ENCODE measurements around the gene ALOX12.

The ALOX12 gene

DNA sequence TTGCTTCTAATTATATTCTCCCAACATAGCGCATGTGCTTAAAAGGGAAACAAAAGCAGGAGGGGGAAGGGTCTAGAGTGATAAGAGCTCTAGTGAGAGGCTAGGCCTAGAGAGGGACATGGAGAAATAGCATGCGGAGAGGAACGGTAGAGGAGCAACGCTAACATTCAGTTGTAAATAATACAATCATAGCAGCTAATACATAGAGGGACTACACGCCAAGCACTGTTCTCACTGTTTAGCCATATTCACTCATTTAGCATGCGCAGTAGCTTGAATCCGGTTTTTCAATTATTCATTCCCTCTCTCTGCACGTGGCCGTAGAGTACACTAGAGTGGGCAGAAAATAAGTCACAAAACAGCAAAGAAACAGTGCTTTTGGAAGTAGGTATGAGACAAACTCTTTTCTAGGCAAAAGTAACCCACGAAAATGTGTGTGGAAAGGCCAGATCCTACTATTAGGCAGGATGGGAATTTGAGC lies 1.7 kb upstream of the ALOX12 start:
- DNase-seq (ENCODE audit: low spot score), result no peak
- Histone ChIP-seq H3K4me3 (no peak overlapping the region), H3K27ac (no peak overlapping the region)
- TF ChIP-seq, protein P1, sequence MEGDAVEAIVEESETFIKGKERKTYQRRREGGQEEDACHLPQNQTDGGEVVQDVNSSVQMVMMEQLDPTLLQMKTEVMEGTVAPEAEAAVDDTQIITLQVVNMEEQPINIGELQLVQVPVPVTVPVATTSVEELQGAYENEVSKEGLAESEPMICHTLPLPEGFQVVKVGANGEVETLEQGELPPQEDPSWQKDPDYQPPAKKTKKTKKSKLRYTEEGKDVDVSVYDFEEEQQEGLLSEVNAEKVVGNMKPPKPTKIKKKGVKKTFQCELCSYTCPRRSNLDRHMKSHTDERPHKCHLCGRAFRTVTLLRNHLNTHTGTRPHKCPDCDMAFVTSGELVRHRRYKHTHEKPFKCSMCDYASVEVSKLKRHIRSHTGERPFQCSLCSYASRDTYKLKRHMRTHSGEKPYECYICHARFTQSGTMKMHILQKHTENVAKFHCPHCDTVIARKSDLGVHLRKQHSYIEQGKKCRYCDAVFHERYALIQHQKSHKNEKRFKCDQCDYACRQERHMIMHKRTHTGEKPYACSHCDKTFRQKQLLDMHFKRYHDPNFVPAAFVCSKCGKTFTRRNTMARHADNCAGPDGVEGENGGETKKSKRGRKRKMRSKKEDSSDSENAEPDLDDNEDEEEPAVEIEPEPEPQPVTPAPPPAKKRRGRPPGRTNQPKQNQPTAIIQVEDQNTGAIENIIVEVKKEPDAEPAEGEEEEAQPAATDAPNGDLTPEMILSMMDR (IDR thresholded peaks at IDR 0.05), result no peak

DNA sequence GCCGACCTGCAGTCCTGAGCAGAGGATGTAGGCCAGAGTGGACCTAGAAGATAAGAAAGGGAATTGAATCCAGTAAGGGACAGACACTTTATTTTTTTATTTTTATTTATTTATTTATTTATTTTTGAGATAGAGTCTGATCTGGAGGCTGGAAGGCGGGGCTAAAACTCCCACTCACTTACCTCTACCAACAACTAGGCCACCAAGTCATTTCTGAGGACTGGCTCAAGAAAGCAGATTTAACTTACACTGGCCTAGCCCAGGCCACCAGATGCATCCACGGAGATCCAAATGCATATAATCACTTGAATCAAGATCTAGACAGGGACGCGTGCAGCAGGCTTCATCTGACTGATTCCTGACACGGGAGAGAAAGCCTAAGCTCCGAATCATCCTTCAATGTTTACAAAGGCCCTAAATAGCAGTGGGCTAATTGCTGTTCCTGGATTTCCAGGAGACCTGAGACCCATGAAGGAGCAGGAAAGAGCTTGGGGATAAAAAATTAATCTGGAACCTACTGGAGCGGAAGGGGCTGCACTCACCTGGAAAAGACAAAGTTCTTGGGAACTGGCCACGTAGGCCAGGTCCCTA lies 1.1 kb upstream of the ALOX12 start:
- no peak for DNase-seq (ENCODE audit: low spot score)
- H3K4me3 ChIP-seq, result no peak overlapping the region
- TF ChIP-seq, protein P1 (IDR thresholded peaks at IDR 0.05), result no peak
- no peak overlapping the region for H3K27ac ChIP-seq

DNA sequence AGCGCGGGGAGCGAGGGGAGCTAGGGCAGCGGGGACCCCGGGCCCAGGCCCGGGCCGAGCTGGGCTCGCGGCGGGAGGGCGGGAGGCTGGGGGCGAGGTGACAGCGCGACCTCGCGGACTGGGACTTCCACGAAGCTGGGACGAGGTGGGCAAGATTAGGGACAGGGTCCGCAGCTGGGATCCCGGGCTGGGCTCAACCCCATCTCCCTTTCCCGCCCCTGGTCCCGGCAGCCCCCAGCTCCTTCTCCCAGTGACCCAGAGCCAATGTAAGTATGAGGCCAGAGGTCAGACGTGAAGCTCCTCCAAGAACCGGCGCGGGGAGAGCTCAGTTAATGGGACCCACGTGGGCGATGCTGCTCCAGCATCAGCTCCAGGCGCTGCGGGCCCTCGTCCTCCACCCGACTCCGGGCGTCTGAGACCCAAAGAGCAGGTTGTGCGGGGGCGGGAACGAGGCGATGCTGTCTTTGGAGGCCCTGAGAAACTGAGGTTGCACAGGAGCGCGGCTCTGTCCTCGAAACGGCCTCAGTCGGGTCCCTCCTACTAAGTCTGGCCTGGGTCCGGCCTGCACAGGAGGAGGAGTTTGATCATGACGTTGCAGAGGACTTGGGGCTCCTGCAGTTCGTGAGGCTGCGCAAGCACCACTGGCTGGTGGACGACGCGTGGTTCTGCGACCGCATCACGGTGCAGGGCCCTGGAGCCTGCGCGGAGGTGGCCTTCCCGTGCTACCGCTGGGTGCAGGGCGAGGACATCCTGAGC lies 585 bp downstream of the ALOX12 start:
- no peak for DNase-seq (ENCODE audit: low spot score)
- H3K4me3 ChIP-seq, result peak overlapping the region; percentile 72
- no peak overlapping the region for H3K27ac ChIP-seq
- TF ChIP-seq, protein P1 (IDR thresholded peaks at IDR 0.05), result no peak

DNA sequence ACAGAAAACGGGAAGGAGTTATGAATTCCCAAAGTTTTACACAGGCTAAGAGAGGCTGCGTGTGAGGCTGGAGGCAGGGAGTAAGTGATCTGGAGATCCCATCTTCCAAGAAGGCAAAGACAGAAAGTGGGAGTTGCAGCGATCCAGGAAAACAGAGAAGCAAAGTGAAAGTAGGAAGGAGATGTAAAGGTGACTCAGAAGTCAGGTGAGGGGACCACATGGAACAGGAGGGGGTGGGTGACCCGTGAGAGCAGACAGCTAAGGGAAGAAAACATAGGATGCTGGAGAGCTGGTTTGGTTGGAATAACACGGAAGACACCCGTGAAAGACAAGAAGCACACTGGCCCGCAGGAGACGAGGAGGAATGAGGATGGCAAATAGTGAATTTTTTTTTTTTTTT lies 1.3 kb downstream of the ALOX12 start:
- TF ChIP-seq, protein P1 (IDR thresholded peaks at IDR 0.05), result no peak
- H3K4me3 ChIP-seq, result no peak overlapping the region
- DNase-seq (ENCODE audit: low spot score), result no peak
- no peak overlapping the region for H3K27ac ChIP-seq

DNA sequence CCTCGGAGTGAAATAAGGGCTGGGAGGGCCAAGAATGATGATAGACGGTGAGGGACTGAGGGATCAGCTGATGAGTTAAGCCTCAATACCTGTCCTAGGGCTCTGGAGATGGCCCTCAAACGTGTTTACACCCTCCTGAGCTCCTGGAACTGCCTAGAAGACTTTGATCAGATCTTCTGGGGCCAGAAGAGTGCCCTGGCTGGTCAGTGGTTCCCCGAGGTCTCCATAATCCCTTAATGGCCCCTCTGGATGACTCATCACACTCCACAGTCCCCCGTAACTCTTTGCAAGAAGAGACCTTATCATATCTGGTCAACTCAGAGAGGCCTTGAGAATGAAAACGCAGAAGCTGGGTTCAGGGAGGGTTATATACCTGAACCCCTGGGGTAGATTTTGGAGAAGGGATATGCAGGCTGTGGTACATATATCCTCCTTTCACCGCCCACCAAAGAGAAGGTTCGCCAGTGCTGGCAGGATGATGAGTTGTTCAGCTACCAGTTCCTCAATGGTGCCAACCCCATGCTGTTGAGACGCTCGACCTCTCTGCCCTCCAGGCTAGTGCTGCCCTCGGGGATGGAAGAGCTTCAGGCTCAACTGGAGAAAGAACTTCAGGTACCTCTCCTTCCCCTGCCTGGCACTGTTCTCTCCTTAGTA lies 3.1 kb downstream of the ALOX12 start:
- no peak overlapping the region for H3K27ac ChIP-seq
- no peak overlapping the region for H3K4me3 ChIP-seq
- TF ChIP-seq, protein P1 (IDR thresholded peaks at IDR 0.05), result no peak
- DNase-seq (ENCODE audit: low spot score), result no peak

DNA sequence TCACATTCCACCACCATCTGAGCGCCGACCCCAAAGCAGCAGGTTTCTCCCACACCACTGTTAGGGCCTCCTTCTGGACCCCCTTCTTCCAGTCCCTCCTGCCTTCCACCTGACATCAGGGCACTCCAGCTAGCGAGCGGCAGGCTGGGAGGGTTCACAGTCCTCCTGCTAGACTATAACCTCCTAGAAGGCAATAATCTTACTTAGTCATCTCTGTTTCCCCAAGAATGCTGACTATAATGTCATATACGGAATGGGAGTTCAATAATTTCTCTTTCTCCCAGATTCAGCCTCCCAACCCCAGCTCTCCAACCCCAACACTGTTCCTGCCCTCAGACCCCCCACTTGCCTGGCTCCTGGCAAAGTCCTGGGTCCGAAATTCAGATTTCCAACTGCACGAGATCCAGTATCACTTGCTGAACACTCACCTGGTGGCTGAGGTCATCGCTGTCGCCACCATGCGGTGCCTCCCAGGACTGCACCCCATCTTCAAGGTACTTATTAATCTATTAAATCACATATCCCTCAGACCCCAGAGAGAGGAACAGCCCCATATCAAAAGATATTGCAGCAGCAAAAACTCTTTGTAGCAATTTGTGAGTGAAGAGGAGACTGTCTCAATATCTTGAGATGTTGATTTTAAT lies 5.6 kb downstream of the ALOX12 start:
- Histone ChIP-seq H3K27ac (no peak overlapping the region), H3K4me3 (no peak overlapping the region)
- TF ChIP-seq, protein P1 (IDR thresholded peaks at IDR 0.05), result no peak
- DNase-seq (ENCODE audit: low spot score), result no peak
